PFSK-1 (cell line): ENCODE results near the gene SGSH.

Source experiments
- FOXP2 ChIP-seq: optimal IDR thresholded peaks from 2 replicates; pipeline ENCODE3; 2011; ENCODE audit warnings: borderline replicate concordance, control low read depth, inconsistent platforms; ENCODE audit not compliant: insufficient read depth; ENCODE audit errors: extremely low read length, extremely low read depth
- POLR2AphosphoS5 ChIP-seq: IDR thresholded peaks from 2 replicates; pipeline ENCODE4 v1.6.1; 2012; ENCODE audit warnings: low read depth, mild to moderate bottlenecking, control low read depth, low read length, moderate library complexity
- REST ChIP-seq, 2 experiments: IDR thresholded peaks; 2 replicates each; pipeline versions ENCODE4 v1.6.1 to v1.8.0; 2011 to 2012; ENCODE audit warnings: low read depth in 2 of 2, low read length in 2 of 2, control low read depth in 1 of 2, inconsistent platforms in 1 of 2, mild to moderate bottlenecking in 1 of 2, moderate library complexity in 1 of 2; ENCODE audit not compliant: insufficient read depth in 1 of 2
- SIN3A ChIP-seq: IDR thresholded peaks from 2 replicates; pipeline ENCODE4 v1.6.1; 2012; ENCODE audit warnings: mild to moderate bottlenecking, low read length, moderate library complexity, borderline replicate concordance; ENCODE audit not compliant: insufficient read depth
- TAF1 ChIP-seq: IDR thresholded peaks from 2 replicates; pipeline ENCODE4 v1.6.1; 2012; ENCODE audit warnings: low read length, control low read depth, borderline replicate concordance; ENCODE audit not compliant: insufficient read depth

SGSH gene

GRCh38 chr17:80264205-80265075, 44.3 kb upstream of the SGSH start:
- TF ChIP-seq FOXP2 (no peak), POLR2AphosphoS5 (no peak), SIN3A (no peak), REST (IDR thresholded peaks at IDR 0.05; ENCODE audit: insufficient read depth in 1 of 2, low read depth in 2 of 2, low read length in 2 of 2) (no peak), TAF1 (no peak)

GRCh38 chr17:80263253-80264204, 43.4 kb upstream of the SGSH start:
- peak; percentile 98 for TF ChIP-seq POLR2AphosphoS5
- peak in 1 of 2 experiments; percentile 9; a peak in 1 of 4 replicates for TF ChIP-seq REST (IDR thresholded peaks at IDR 0.05; ENCODE audit: insufficient read depth in 1 of 2, low read depth in 2 of 2, low read length in 2 of 2)
- peak; percentile 28; the same call in 1 of the 2 replicates for TF ChIP-seq SIN3A
- TF ChIP-seq FOXP2, result no peak
- peak; percentile 96; the same call in 1 of the 2 replicates for TF ChIP-seq TAF1

- TF ChIP-seq FOXP2 (no peak), SIN3A (no peak), POLR2AphosphoS5 (no peak), REST (IDR thresholded peaks at IDR 0.05; ENCODE audit: insufficient read depth in 1 of 2, low read depth in 2 of 2, low read length in 2 of 2) (no peak), TAF1 (no peak)
Measured at GRCh38 chr17:80262775-80263244, 42.7 kb upstream of the SGSH start.

DNA sequence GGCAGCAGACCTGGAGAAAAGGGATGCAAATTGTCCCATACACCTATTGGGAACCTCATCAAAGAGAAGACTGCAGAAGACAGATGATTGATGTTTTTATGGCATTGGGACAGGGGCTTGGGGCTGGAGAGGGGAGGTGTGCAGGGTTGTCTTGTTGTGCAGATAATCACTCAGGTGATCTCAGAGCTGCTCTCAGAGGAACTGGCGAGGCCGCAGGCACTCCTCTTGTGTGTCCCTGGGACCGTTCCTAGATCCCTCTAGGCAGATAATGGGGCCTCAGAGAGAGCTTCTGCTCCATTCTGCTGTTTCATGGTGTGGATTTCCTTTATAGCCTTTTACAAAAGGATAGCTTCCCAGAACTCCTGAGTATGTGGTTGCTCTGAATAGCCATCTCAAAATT, 42.2 kb upstream of the SGSH start:
- TF ChIP-seq POLR2AphosphoS5 (no peak), REST (IDR thresholded peaks at IDR 0.05; ENCODE audit: insufficient read depth in 1 of 2, low read depth in 2 of 2, low read length in 2 of 2) (no peak), FOXP2 (no peak), SIN3A (no peak), TAF1 (no peak)
